HFFc6 (cell line): ENCODE measurements around the gene TRAPPC11. TPM values are rescaled to one million over a fixed set of nuclear protein-coding genes. Genes with fewer than 3 reads are reported as not detected.

Experiments used
- DNase-seq: peaks from one replicate; pipeline ENCODE4 v3.0.0-alpha.2; 2018
- H3K27ac Mint-ChIP-seq: 2 replicates; pipeline ENCODE4 v1.8.0; 2020; ENCODE audit warnings: mild to moderate bottlenecking, mixed read lengths
- H3K27me3 Mint-ChIP-seq: 2 replicates; pipeline ENCODE4 v1.8.0; 2021; ENCODE audit warnings: mild to moderate bottlenecking, moderate library complexity, mixed read lengths; ENCODE audit not compliant: insufficient read depth
- H3K36me3 Mint-ChIP-seq: 2 replicates; pipeline ENCODE4 v1.8.0; 2021; ENCODE audit warnings: low read depth, mixed read lengths
- H3K4me1 Mint-ChIP-seq: 2 replicates; pipeline ENCODE4 v1.8.0; 2020; ENCODE audit warnings: low read depth, mixed read lengths
- H3K4me3 Mint-ChIP-seq: 2 replicates; pipeline ENCODE4 v1.8.0; 2020; ENCODE audit warnings: mild to moderate bottlenecking, moderate library complexity, mixed read lengths
- H3K9me3 Mint-ChIP-seq: 2 replicates; pipeline ENCODE4 v1.8.0; 2020; ENCODE audit warnings: mild to moderate bottlenecking, mixed read lengths
- total RNA-seq, 6 experiments: library from RNA; stranded (reverse); fragmentation: NEBNext Ultra II Directional; extraction: Animal tissue kit (Norgen Biotek cat#: 25700); gene quantifications; 2 replicates in 1 of 6; 3 replicates in 5 of 6; pipeline ENCODE4 v1.2.3, GENCODE V29; 2021
- TF ChIP-seq, protein P1 (sequence below): fragments of 200-600 bp; sonication (generic); IDR thresholded peaks from 2 replicates; pipeline ENCODE4 v1.5.0; 2021; ENCODE audit warnings: antibody characterized with exemption, mild to moderate bottlenecking

The TRAPPC11 gene
- total RNA-seq, 6 experiments from 2014 or later = 24.8 to 29.5 (median 26.1) TPM

DNA sequence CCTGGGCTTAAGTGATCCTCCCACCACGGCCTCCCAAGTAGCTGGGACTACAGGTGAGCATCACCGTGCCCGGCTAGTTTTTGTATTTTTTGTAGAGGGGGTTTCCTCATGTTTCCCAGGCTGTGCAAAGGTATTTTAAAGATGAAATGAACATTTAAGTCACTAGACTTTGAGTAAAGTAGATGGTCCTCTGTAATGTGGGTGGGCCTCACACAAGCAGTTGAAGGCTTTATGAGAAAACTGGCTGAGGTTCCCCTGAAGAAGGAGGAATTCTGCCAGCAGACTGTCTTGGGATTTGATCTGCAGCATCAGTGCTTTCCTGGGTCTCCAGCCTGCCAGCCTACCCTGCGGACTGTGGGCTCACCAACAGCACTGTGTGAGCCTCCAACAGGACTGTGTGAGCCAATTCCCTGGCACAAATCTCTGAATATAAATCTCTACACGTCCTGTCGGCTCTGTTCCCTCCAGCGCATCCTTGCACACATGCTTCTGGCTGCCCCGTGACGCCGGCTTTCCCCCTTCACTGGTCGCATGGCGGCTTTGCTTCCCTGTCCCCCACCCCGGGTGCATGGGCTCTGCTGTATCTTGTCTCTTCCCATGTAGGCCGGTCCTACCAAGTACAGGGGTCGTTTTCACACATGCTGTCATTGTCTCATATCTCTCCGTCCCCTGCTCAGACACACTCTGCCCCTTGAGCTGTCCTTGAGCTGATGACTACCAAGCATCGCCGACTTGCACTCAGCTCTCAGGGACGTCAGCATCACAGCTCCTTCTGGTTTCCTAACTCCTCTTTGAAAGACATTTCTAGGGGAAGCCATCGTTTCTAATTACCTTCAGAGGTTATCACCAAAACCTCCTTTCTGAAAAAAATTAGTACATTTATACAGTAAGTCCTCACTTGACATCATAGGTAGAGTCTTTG, 46.5 kb upstream of the TRAPPC11 start:
- Mint-ChIP-seq H3K4me3 (no peak overlapping the region), H3K9me3 (no peaks in the 10 kb centered on the region), H3K4me1 (peaks cover 13% of the 10 kb centered on the region), H3K36me3 (no peaks in the 10 kb centered on the region), H3K27me3 (peaks cover 8% of the 10 kb centered on the region), H3K27ac (no peak overlapping the region)
- TF ChIP-seq, protein P1, sequence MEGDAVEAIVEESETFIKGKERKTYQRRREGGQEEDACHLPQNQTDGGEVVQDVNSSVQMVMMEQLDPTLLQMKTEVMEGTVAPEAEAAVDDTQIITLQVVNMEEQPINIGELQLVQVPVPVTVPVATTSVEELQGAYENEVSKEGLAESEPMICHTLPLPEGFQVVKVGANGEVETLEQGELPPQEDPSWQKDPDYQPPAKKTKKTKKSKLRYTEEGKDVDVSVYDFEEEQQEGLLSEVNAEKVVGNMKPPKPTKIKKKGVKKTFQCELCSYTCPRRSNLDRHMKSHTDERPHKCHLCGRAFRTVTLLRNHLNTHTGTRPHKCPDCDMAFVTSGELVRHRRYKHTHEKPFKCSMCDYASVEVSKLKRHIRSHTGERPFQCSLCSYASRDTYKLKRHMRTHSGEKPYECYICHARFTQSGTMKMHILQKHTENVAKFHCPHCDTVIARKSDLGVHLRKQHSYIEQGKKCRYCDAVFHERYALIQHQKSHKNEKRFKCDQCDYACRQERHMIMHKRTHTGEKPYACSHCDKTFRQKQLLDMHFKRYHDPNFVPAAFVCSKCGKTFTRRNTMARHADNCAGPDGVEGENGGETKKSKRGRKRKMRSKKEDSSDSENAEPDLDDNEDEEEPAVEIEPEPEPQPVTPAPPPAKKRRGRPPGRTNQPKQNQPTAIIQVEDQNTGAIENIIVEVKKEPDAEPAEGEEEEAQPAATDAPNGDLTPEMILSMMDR = no peak
- DNase-seq = no peak

DNA sequence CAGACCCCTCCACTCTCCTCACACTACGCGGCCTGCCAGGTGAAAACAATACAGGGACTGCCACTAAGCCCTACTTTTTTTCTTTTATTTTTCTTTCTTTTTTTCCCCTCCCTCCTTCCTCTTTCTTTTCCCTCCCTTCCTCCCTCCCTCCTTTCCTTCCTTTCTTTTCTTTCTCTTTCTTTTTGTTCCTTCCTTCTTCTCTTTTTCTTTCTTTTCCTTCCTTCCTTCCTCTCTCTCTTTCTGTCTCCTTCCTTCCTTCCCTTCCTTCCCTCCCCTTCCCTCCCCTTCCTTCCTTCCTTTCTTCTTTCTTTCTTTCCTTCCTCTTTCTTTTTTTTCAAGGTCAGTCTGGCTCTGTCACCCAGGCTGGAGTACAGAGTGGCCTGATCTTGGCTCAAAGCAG, 42.0 kb upstream of the TRAPPC11 start:
- no peaks in the 10 kb centered on the region for H3K36me3 Mint-ChIP-seq
- DNase-seq = no peak
- 0 out of 2 replicates have a peak, but pooled peaks cover 5% of the 10 kb centered on the region for H3K4me1 Mint-ChIP-seq
- TF ChIP-seq, protein P1 = no peak
- no peak overlapping the region for H3K27ac Mint-ChIP-seq
- no peaks in the 10 kb centered on the region for H3K9me3 Mint-ChIP-seq
- no peak overlapping the region for H3K4me3 Mint-ChIP-seq
- H3K27me3 Mint-ChIP-seq = peaks cover 8% of the 10 kb centered on the region

DNA sequence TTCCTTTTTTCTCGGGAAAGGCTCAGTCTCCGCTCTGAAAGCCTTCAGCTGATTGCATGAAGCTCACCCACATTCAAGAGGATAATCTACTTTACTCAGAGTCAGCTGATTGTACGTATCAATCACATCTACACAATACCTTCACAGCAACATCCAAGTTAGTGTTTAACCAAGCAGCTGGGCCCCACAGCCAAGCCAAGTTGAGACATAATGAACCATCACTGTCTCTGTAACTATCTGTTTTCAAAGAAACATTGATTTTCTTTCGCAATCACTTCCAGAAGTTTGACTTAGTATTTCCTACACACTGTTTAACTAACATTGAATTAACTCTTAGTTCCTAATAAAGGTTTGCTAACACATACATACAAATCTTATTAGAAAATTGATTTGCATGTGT, 40.4 kb upstream of the TRAPPC11 start:
- Mint-ChIP-seq H3K27me3 (peaks cover 5% of the 10 kb centered on the region; the same call in 1 of the 2 replicates), H3K36me3 (no peaks in the 10 kb centered on the region), H3K27ac (no peak overlapping the region), H3K9me3 (no peaks in the 10 kb centered on the region), H3K4me1 (0 out of 2 replicates have a peak, but pooled peaks cover 5% of the 10 kb centered on the region), H3K4me3 (no peak overlapping the region)
- DNase-seq = no peak
- TF ChIP-seq, protein P1 = no peak

DNA sequence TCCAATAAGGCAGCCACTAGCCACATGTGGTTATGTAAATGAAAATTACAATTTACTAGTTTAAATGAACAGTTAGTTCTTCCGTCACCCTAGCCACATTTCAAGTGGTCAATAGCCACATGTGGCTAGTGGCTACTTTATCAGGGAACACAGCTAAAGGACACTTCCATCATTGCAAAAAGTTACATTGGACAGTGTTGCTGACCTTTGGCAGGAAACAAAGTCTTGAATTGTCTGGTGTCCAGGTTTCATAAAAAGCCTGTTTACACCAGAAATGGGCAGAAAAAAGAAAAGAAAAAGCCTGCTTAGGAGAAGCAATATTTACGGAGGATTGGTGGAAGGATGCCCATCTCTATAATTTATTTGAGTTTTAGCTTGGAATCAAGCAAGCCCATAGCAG, 38.7 kb upstream of the TRAPPC11 start:
- no peak overlapping the region for H3K4me3 Mint-ChIP-seq
- no peaks in the 10 kb centered on the region for H3K36me3 Mint-ChIP-seq
- TF ChIP-seq, protein P1 = no peak
- peaks cover 5% of the 10 kb centered on the region; the same call in 1 of the 2 replicates for H3K27me3 Mint-ChIP-seq
- H3K9me3 Mint-ChIP-seq = no peaks in the 10 kb centered on the region
- H3K4me1 Mint-ChIP-seq = 0 out of 2 replicates have a peak, but pooled peaks cover 5% of the 10 kb centered on the region
- no peak for DNase-seq
- H3K27ac Mint-ChIP-seq = no peak overlapping the region

DNA sequence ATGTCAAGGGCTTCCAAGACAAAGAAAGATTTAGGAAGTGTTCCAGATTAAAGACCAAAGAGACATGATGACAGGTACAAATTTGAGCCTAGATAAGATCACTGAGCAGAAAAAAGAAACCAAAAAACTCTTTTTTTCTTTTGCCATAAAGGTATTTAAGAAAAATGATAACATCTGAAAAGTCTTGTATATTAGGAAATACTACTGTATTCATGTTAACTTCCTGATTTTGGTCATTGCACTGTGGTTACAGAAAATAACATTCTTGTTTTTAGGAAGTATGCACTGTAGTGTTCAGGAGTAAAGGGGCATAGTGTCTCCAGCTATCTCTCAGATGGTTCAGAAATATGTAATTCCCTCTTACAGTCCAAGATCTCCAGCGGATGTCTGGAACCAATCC, 37.2 kb upstream of the TRAPPC11 start:
- no peaks in the 10 kb centered on the region for H3K36me3 Mint-ChIP-seq
- TF ChIP-seq, protein P1 = no peak
- DNase-seq = no peak
- H3K27me3 Mint-ChIP-seq = peaks cover 4% of the 10 kb centered on the region; the same call in 1 of the 2 replicates
- no peak overlapping the region for H3K4me3 Mint-ChIP-seq
- H3K4me1 Mint-ChIP-seq = 0 out of 2 replicates have a peak, but pooled peaks cover 5% of the 10 kb centered on the region
- H3K27ac Mint-ChIP-seq = no peak overlapping the region
- no peaks in the 10 kb centered on the region for H3K9me3 Mint-ChIP-seq
